Measurements from ENCODE around the gene LPP.

DNA sequence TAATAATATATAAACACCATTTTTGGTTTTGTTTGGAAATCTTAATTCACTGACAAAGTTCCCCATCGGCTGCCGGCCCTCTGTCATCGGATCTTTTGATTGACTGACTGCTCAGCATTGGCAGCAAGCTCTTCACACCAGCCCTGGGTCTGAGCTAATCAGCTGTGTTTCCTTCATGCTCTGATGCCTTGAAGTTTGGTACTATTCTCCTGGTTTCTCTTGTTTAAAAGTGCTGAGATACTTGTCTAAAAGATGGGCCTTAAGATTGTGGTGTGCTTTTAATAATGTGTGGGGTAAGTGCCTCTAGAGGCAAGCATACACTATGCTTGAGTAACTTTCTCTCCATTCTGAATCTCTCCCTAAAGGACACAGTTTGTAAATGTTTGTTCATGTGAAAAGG is 602.3 kb downstream of the LPP start:
- no peak for TF ChIP-seq CTCF (IDR thresholded peaks at IDR 0.05; ENCODE audit: insufficient read depth, low read length)
- TF ChIP-seq GABPA (IDR thresholded peaks at IDR 0.05; ENCODE audit: low read depth), result no peak
- no peak for TF ChIP-seq POLR2AphosphoS5 (IDR thresholded peaks at IDR 0.05; ENCODE audit: low read depth)
